Activated CD4-positive, alpha-beta T cell treated with anti-CD3 and anti-CD28 coated beads, Interleukin-2, amount 50 U/mL, for 24 hours (primary cell): ENCODE measurements around the gene SPHK1.

Experiments used
- DNase-seq, 2 donors: peaks; one replicate each; pipeline ENCODE4 v3.0.0-alpha.2; 2020; ENCODE audit warnings: low read depth in 1 of 2, low spot score in 1 of 2

SPHK1 gene

DNA sequence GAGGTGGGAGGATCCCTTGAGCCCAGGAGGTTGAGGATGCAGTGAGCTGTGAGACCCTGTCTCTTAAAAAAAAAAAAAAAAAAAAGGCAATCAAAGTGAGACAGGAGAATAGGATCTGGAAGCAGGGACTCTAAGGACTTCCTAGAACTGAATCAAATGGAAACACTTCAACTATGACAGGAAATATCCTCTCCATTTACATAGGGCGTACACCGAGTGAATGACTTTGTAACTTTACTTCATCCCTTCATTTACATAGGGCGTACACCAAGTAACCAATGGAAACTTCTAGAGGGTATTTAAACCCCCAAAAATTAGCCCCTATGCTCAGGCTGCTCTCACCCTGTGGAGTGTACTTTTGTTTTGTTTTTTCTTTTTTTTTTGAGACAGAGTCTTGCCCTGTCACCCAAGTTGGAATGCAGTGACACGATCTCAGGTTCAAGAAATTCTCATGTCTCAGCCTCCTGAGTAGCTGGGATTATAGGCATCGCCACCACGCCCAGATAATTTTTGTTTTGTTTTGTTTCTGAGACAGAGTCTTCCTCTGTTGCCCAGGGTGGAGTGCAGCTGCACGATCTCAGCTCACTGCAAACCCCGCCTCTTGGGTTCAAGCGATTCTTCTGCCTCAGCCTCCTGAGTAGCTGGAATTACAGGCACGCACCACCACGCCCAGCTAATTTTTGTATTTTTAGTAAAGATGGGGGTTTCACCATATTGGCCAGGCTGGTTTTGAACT, 21.1 kb upstream of the SPHK1 start:
- no peak for DNase-seq

- DNase-seq = no peak
Measured at GRCh38 chr17:76365256-76365903, 19.0 kb upstream of the SPHK1 start.

DNA sequence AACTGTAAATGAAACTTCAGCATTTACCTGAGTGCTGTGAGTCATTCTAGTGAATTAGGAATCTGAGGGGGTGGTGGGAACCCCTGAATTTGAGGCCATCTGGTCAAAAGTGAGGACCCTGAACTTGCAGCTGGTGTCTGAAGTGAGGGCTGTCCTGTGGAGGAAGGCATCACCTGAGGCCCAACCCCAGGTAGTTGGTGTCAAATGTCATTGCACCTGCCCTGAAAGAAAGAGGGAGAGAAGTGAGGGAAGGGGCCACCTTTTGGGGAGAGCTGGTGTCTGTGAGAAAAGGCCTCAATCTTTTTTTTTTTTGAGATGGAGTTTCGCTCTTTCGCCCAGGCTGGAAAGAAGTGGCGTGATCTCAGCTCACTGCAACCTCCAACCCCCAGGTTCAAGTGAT, 18.2 kb upstream of the SPHK1 start:
- no peak for DNase-seq

DNA sequence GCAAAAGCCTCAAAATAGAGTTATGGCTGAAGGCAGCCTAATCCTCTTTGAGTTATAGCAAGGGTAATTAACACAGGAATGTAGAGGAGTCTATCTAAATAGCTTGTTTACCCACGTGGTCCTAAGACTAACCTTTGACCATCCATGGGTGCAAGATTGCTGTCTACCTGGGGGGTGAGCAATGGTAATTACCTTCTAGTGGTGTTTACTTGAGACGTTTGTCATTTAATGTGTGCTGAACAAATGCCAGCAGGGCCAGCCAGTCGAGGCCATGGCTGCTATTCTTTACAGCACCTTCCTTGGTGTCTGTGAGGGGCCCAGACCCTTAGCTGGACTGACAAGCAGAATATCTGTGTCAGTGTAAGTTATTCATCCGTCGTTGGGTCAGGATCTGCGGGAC, 16.8 kb upstream of the SPHK1 start:
- no peak for DNase-seq

DNA sequence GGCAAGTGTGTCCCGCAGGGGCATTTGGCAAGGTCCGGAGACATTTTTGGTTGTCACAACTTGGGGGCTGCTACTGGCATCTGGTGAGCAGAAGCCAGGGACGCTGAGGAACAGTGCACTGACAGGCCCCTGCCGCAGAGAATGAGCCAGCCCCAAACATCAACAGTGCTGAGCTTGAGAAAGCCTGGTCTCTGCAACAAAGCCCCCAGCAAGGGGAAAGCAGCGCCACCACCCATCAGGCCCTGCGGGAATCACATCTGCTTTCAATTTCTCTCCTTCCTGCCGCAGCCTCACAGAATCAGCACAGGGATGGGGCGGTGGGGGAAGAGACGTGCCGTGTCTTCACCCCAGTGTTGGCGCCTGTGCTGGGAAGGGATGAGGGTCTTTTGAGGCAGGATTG, 15.9 kb upstream of the SPHK1 start:
- no peak for DNase-seq

- no peak for DNase-seq
Measured at GRCh38 chr17:76369379-76369778, 15.0 kb upstream of the SPHK1 start.

- no peak for DNase-seq
Measured at GRCh38 chr17:76369804-76370203, 14.6 kb upstream of the SPHK1 start.

- DNase-seq = no peak
Measured at GRCh38 chr17:76370261-76370993, 14.0 kb upstream of the SPHK1 start.

DNA sequence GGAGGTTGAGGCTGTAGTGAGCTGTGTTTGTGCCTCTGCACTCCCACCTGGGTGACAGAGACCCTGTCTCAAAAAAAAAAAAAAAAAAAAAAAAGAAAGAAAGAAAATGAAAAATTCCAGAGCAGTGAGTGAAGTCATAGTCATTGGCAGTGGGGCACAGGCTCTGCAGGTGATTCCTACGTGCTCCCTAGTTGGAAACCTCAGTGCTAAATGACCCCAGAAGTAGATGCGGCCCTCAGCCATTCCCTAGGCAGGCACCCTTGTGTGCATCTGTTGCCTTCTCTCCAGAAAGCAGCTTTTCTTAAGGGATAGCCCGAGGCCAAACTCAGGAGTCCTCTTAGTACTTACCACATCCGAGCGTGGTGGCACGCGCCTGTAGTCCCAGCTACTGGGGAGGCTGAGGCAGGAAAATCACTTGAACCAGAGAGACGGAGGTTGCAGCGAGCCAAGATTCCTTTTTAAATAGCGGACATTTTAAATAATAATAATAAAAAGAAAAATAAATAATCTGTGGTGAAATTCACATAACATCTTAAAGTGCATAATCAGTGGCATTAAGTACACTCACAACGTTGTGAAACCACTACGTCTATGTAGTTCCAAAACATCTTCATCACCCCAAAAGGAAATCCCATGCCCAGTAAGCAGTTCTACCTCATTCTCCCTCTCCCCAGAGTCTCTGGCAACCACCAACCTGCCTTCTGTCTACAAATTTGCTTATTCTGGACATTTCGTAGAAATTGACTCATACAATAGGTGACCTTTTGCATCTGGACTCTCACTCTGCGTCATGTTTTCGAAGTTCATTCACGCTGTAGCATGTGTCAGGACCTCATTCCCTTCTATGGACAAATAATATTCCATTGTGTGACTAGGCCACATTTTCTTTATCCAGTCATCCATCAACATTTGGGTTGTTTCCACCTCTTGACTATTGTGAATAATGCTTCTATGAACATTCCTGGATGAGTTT, 12.5 kb upstream of the SPHK1 start:
- no peak for DNase-seq

- DNase-seq = no peak
Measured at GRCh38 chr17:76376318-76377133, 7.9 kb upstream of the SPHK1 start.

DNA sequence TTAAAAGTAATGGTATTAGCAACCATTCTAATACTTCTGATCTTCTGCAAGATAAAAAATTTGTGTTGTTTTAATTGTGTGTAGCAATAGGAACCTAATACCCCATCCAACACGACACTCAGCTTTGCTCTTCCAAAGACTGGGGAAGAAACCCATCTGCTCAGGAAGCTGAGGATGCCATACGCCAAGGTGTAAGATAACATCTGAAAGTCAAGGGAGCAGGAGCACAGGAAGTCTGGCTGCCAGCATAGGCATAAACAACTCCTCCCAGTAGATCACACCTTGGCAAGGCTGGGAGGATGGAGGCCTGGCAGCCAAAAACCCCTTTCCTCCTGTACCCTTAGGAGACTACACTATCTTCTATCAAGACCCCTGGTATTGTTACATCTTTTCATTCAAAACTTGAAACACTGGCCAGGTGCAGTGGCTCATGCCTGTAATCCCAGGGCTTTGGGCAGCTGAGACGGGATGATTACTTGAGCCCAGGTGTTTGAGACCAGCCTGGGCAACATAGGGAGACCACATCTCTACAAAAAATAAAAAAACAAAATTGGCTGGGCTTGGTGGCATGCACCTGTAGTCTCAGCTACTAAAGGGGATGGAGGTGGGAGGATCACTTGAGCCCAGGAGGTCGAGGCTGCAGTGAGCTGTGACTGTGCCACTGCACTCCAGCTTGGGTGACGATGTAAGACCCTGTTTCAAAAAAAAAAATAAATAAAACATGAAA, 5.7 kb upstream of the SPHK1 start:
- DNase-seq = no peak

- no peak for DNase-seq
Measured at GRCh38 chr17:76379275-76379641, 5.2 kb upstream of the SPHK1 start.

GRCh38 chr17:76379646-76380376, 4.6 kb upstream of the SPHK1 start:
- DNase-seq = no peak

- DNase-seq = no peak
Measured at GRCh38 chr17:76381633-76382350, 2.6 kb upstream of the SPHK1 start.

DNA sequence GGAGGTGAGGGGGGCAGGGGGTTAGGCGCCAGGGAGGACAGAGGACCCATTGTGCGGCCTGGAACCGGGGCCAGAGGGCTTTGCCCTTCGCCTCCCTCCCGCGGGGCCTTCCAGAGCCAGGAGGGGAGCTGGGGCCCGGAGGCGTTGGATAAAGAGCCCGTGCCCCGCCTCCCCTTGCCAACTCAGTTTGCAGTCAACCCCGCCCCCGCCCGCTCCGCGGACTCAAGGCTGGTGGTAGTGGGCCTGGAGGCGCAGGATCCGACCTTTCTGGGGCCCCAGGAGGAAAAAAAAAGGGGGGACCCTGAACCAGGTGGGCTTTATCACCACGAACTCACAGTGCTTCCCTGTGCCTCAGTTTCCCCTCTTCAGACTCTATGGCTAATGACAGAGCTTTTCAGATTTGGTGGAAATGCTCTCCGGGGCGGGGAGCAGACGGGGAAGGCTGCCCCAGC, 2.0 kb upstream of the SPHK1 start:
- no peak for DNase-seq

- DNase-seq = peak in 1 of 2 donors; percentile 52
Measured at GRCh38 chr17:76382803-76383545, 1.4 kb upstream of the SPHK1 start.

DNA sequence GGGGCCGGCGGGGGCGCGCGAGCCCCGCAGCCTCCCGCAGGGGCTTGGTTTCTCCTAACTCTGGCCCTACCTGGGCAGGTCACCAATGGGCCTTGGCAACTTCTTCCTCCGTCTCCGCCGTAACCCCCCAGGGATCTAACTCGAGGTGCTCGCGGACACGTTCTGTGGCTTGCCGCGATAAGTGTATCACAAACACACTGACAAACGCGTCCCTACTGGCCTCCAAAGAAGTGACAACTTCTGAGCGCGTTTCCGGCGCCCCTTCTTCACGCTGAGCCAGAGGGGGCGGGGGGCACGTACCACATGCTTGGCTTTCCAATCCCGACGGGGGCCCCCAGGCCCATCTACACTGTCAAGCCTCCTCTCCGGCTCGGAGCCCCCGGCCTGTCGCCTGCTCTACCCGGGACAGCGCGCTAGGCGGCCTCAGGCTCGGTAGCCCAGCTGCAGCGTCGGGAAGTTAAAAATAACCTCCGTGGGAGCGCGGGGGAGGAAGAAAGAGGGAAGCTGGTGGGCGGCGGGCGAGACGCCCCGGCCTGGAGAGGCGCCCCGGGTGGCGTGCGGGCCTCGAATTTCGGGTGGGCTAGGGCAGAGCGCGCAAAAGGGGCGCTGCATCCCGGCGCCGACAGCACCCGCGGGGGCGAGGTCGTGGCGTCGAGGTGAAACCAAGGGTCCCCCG, 725 bp upstream of the SPHK1 start:
- DNase-seq = peak; percentile 24 to 45
